Kidney (tissue), 14 donors: ENCODE data around the gene TMEM258. TPM values are rescaled to one million over a fixed set of nuclear protein-coding genes. Genes with fewer than 3 reads are reported as not detected.

Experiments used
- DNase-seq, 5 donors: peaks; one replicate each; pipeline ENCODE4 v3.0.0-alpha.2; 2013 to 2020
- FAIRE-seq: peaks from 2 replicates; lab custom pipeline; 2012; peaks lifted over from hg19 to GRCh38; lab: Jason Lieb, UNC
- H3K27ac ChIP-seq, 2 donors: one replicate each; pipeline ENCODE4 v1.7.0; 2013; ENCODE audit warnings: low read depth in 2 of 2, low read length in 2 of 2, inconsistent platforms in 1 of 2
- H3K27me3 ChIP-seq: one replicate; pipeline ENCODE4 v1.7.1; 2013; ENCODE audit warnings: low read length, inconsistent platforms; ENCODE audit not compliant: control insufficient read depth, insufficient read depth
- H3K36me3 ChIP-seq, 3 donors: one replicate each; pipeline versions ENCODE4 v1.7.0 to v1.7.1; 2013; ENCODE audit warnings: low read length in 3 of 3, control low read depth in 1 of 3, inconsistent platforms in 1 of 3; ENCODE audit not compliant: insufficient read depth in 3 of 3, control insufficient read depth in 2 of 3
- H3K4me1 ChIP-seq, 3 donors: one replicate each; pipeline versions ENCODE4 v1.7.0 to v1.7.1; 2013; ENCODE audit warnings: low read length in 3 of 3, inconsistent platforms in 1 of 3, low read depth in 1 of 3; ENCODE audit not compliant: control insufficient read depth in 2 of 3, insufficient read depth in 2 of 3
- H3K4me3 ChIP-seq, 3 donors: one replicate each; pipeline versions ENCODE4 v1.7.0 to v1.8.1; 2013; ENCODE audit warnings: low read length in 3 of 3, control low read depth in 1 of 3, inconsistent platforms in 1 of 3
- H3K9ac ChIP-seq, 3 donors: one replicate each; pipeline versions ENCODE4 v1.7.0 to v1.7.1; 2013; ENCODE audit warnings: low read length in 3 of 3, control low read depth in 1 of 3, inconsistent platforms in 1 of 3
- H3K9me3 ChIP-seq, 3 donors: one replicate each; pipeline versions ENCODE4 v1.7.0 to v1.7.1; 2013; ENCODE audit warnings: low read length in 3 of 3, control low read depth in 1 of 3, inconsistent platforms in 1 of 3; ENCODE audit not compliant: control insufficient read depth in 2 of 3, insufficient read depth in 1 of 3
- CTCF ChIP-seq: IDR thresholded peaks from 3 replicates; pipeline ENCODE4 v1.5.1; 2012; ENCODE audit warnings: mild to moderate bottlenecking, moderate library complexity, borderline replicate concordance; ENCODE audit not compliant: insufficient read depth; ENCODE audit errors: extremely low read depth
- intact Hi-C: fragments of 100-400 bp; cut with DNase I; formaldehyde crosslinking; loops from one replicate; pipeline ENCODE4 v1.11.1; 2022
- polyA plus RNA-seq: library from polyadenylated mRNA; stranded (reverse); fragments of 350-450 nt; fragmentation: Illumina TruSeq; extraction: RNeasy Lipid Tissue Mini Kit (QIAGEN cat#74804); gene quantifications from one replicate; pipeline ENCODE4 v1.2.3, GENCODE V29; 2014; ENCODE audit warnings: low read depth, low replicate concordance; ENCODE audit not compliant: insufficient read depth
- total RNA-seq: library from RNA; stranded (reverse); fragmentation: NEBNext Ultra II Directional; extraction: Animal tissue kit (Norgen Biotek cat#: 25700); gene quantifications from one replicate; pipeline ENCODE4 v1.2.1, GENCODE V29; 2021
- donor health status: control.
- donor health status: control.
- donor health status: control.
- donor health status: control.
- donor health status: control.
- donor health status: DM: yes; HTN: yes; CAD: no.
- donor health status: Normal renal cell carcinoma (clear cell type).

TMEM258 gene
- total and polyA plus RNA-seq, 2 donors from 2014 or later = 92.1 to 228 TPM

- Histone ChIP-seq H3K27ac (no peak overlapping the region), H3K27me3 (no peaks in the 10 kb centered on the region), H3K4me1 (no peaks in the 10 kb centered on the region), H3K9ac (no peak overlapping the region), H3K4me3 (no peak overlapping the region), H3K9me3 (no peaks in the 10 kb centered on the region), H3K36me3 (no peaks in the 10 kb centered on the region)
- peak in 2 of 5 donors; percentile 32 to 59 for DNase-seq
- intact Hi-C loops = no loop called here
- FAIRE-seq = no peak
- no peak for TF ChIP-seq CTCF
Measured at GRCh38 chr11:61764606-61765260, 27.7 kb downstream of the TMEM258 start.

- H3K9ac ChIP-seq = no peak overlapping the region
- no peak for TF ChIP-seq CTCF
- no peak for FAIRE-seq
- no peak for DNase-seq
- intact Hi-C loops = no loop called here
- no peak overlapping the region for H3K4me3 ChIP-seq
- H3K27ac ChIP-seq = no peak overlapping the region
- H3K9me3 ChIP-seq = no peaks in the 10 kb centered on the region
- H3K4me1 ChIP-seq = no peaks in the 10 kb centered on the region
- no peaks in the 10 kb centered on the region for H3K27me3 ChIP-seq
- no peaks in the 10 kb centered on the region for H3K36me3 ChIP-seq
Measured at GRCh38 chr11:61763930-61764605, 28.3 kb downstream of the TMEM258 start.

GRCh38 chr11:61762798-61763197 lies 29.6 kb downstream of the TMEM258 start:
- no peak for TF ChIP-seq CTCF
- H3K9ac ChIP-seq = no peak overlapping the region
- DNase-seq (no peak), FAIRE-seq (no peak)
- no peak overlapping the region for H3K27ac ChIP-seq
- H3K27me3 ChIP-seq = no peaks in the 10 kb centered on the region
- peaks cover 0 to under 1% (median 0%) of the 10 kb centered on the region in 3 donors for H3K4me1 ChIP-seq
- H3K36me3 ChIP-seq = no peaks in the 10 kb centered on the region
- intact Hi-C loops = no loop called here
- H3K9me3 ChIP-seq = no peaks in the 10 kb centered on the region
- H3K4me3 ChIP-seq = no peak overlapping the region
